ENCODE results near the gene NGDN.
A peak's percentile ranks its signal among the peaks of the same experiment; 100 is the strongest.

The NGDN gene

GRCh38 chr14:23478109-23478759 is 8.7 kb downstream of the NGDN start:
- DNase-seq = peak; percentile 81

- DNase-seq = no peak
Measured at GRCh38 chr14:23481362-23481970, 12.0 kb downstream of the NGDN start.

GRCh38 chr14:23481979-23482822 is 12.7 kb downstream of the NGDN start:
- DNase-seq = peak; percentile 66

- no peak for DNase-seq
Measured at GRCh38 chr14:23482823-23483148, 13.3 kb downstream of the NGDN start.

- peak; percentile 97 for DNase-seq
Measured at GRCh38 chr14:23483236-23483854, 13.8 kb downstream of the NGDN start.

- no peak for DNase-seq
Measured at GRCh38 chr14:23485326-23485725, 15.8 kb downstream of the NGDN start.

GRCh38 chr14:23486036-23486435 is 16.5 kb downstream of the NGDN start:
- DNase-seq = no peak

GRCh38 chr14:23487216-23487615 is 17.7 kb downstream of the NGDN start:
- peak; percentile 91 for DNase-seq

- no peak for DNase-seq
Measured at GRCh38 chr14:23492618-23493272, 23.2 kb downstream of the NGDN start.

GRCh38 chr14:23494223-23494622 is 24.7 kb downstream of the NGDN start:
- DNase-seq = no peak

- peak; percentile 93 for DNase-seq
Measured at GRCh38 chr14:23512156-23512555, 42.7 kb downstream of the NGDN start.

- DNase-seq = peak; percentile 97
Measured at GRCh38 chr14:23513005-23513817, 43.7 kb downstream of the NGDN start.

- DNase-seq = peak; percentile 89
Measured at GRCh38 chr14:23513818-23514643, 44.5 kb downstream of the NGDN start.

GRCh38 chr14:23514644-23514957 is 45.1 kb downstream of the NGDN start:
- peak; percentile 94 for DNase-seq

- DNase-seq = peak; percentile 47
Measured at GRCh38 chr14:23517650-23518326, 48.3 kb downstream of the NGDN start.

GRCh38 chr14:23518709-23519108 is 49.2 kb downstream of the NGDN start:
- no peak for DNase-seq

- no peak for DNase-seq
Measured at GRCh38 chr14:23520899-23521533, 51.5 kb downstream of the NGDN start.

- no peak for DNase-seq
Measured at GRCh38 chr14:23521785-23522640, 52.5 kb downstream of the NGDN start.

- no peak for DNase-seq
Measured at GRCh38 chr14:23522643-23523198, 53.2 kb downstream of the NGDN start.

Data from NCI-H1694 (cell line).